Stimulated activated CD4-positive, alpha-beta T cell treated with anti-CD3 and anti-CD28 coated beads, Interleukin-15, amount 100 ng/mL, for 1 hour (primary cell): ENCODE data around the gene ARHGEF19.
A peak's percentile ranks its signal among the peaks of the same experiment; 100 is the strongest.

Experiments used
- DNase-seq, 2 donors: peaks; one replicate each; pipeline ENCODE4 v3.0.0-alpha.2; 2020; ENCODE audit warnings: low read depth in 1 of 2, low spot score in 1 of 2

Gene ARHGEF19

DNA sequence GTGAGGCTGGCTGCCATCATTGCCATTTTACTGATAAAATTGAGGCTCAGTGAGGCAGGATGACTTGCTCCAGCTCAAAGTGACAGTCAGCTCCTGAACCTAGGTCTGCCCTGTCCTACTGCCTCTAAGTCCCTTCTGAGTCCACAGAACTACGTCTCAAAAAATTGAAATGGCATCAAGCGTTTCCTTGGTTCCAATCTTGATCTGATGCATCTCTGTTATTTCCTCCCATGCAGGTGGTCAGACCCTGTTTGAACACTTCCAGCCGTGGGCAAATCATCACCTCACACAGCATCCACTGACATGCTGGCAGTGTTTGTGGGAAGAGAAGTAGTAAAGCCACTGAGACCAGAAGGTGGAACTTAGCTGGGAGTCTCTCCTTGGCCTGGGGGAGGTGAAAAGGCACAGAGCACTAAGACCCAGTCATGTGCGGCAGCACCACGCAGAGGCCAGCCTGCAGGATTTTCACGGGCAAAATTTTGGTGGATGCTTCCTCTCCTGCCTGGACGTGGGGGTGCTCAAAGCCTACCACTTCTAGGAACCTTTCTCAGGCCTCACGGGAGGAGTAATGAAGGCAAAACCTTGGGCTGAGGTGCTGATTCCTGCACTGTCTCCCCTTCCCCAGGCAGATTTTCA, 32.3 kb upstream of the ARHGEF19 start:
- DNase-seq = no peak

DNA sequence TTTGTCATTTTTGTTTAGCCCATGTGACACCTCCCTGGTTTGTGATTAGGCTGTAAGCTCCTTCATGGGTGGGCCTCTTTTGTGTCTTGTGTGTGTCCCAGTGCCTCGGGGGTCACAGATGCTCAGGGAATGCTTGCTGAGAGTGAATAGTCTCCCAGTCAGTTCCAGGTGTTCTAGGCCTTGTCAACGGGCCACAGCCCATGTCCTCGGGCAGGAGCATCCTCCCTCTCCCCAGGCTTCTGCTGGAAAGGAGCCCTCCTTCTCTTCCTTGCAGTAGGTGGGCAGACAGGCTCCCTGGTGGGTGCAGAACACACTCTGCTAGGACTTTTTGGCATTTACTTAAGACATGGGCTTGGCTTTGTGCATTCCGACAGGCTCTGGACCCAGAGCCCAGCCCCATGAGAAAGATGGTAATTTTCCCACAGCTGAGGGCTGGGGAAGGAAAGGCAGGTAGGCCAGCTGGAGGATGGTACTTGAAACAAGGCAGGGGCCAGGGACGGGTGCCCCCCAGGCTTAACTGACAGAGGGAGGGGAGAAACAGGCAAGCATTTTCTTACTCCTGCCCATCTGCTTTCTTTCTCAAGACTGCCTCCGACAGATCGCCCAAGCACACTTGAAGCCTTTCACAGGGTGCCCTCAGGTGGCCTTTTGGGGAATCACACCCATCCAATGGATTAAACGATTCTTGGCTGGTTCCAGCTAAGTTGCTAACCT, 31.6 kb upstream of the ARHGEF19 start:
- peak; percentile 48 to 60 for DNase-seq

DNA sequence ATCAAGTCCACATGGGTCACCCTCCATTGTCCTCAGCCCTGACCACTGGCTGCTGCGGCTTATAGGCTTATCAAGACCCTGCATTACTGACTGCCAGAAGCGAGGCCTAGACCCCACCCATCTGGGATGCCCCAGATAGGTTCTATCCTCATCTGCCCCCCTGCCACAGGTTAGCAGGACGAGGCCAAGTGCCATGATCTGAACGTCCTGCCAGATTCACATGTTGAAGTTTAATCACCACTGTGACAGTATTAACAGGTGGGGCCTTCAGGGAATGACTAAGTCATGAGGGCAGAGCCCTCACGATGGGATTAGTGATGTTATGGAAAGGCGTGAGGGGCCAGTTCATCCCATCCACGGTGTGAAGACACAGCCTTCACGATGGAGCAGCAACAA, 30.8 kb upstream of the ARHGEF19 start:
- DNase-seq = no peak

- no peak for DNase-seq
Observed at GRCh38 chr1:16242556-16243214, 30.2 kb upstream of the ARHGEF19 start.

- DNase-seq = no peak
Observed at GRCh38 chr1:16241221-16241708, 28.8 kb upstream of the ARHGEF19 start.

DNA sequence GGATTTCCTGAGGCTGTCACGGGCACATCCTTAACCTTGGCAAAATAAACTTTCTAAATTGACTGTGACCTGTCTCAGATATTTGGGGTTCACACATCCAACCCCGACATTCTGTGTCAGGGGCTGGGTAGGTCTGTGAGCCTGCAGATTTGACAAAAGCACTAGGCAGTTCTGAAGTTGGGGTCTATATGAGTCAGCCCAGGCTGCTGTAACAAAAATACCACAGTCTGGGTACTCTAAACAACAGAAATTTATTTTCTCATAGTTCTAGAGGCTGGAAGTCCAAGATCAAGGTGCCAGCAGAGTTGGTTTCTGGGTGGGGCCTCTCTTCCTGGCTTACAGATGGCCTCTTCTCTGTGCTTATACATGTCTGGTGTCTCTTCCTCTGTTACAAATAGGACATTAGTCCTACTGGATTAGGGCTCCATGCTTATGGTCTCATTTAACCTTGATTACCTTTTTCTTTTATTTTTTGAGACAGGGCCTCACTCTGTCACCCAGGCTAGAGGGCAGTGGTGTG, 27.6 kb upstream of the ARHGEF19 start:
- no peak for DNase-seq

DNA sequence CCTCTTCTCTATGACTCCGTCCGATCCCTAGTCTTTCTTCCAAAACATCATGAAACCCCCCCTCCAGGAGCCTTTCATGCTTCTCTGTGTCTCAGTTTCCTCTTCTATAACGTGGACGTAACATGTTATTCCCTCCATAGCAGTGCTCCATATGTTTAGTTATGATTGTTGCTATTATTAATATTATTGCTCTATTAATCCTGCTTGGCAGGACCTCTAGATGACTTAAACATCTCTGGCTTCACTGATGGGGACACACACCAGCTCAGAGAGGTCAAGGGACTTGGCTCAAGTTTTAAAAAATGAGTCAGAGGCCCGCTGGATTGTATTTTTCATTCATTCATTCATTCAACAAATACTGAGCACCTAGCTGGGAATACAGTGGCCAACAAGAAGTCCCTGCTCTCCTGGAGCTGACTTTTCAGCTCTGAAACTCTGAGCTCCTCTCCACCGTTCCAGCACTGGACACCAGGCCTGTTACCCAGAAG, 24.9 kb upstream of the ARHGEF19 start:
- DNase-seq = no peak

GRCh38 chr1:16236511-16237342, 24.3 kb upstream of the ARHGEF19 start, which contains the start of gene CPLANE2:
Gene CPLANE2, minus strand, starts transcription at chr1:16237183. Its CDS starts 441 bp downstream, at chr1:16236742.
- DNase-seq = peak; percentile 91 to 96

DNA sequence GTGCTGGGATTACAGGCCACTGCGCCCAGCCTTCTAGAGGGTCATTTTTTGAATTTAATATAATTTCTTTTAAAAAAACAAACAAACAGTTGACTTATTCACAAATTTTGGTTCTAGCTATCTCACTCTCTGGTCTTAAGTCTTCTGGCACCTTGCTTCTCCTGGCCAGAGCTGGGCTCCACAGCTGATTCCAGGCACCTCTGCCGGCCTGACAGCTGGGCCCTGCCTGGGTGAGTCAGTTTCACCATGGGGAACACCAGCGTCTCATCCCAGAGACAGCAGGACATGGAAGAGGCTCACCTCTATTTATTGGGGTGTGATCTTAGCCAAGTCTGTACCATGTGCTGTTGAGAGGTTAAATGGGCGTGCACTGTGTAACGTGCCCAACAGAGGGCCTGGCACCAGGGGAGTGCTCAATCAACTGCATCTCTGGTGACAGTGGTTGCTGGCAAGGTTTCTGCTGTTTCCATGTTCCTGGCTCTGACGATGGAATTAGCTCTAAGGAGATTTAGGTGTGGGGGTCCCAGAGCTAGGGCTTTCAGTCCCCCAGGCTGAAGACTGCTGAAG, 23.6 kb upstream of the ARHGEF19 start:
- DNase-seq = peak; percentile 15 to 16

- no peak for DNase-seq
Observed at GRCh38 chr1:16235347-16235746, 22.9 kb upstream of the ARHGEF19 start.

- DNase-seq = no peak
Observed at GRCh38 chr1:16233431-16233830, 21.0 kb upstream of the ARHGEF19 start.

DNA sequence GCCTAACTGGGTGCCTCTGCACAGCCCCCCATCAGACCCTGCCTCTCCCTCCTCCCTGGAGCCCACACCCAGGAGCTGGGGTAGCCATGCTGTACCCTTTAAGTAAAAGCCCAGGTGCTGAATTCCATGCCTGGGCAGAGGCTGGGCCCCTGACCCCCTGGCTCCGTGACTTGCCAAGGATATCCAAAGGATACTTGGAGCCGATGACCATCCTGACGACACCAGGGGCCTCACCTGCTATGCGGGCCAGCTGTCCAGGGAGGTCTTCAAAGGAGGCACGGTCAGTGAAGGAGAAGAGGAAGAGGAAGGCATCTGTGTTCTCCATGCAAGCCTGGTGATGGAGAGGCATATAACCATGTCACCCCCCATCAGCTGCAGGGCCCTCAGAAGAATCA, 19.9 kb upstream of the ARHGEF19 start:
- no peak for DNase-seq

- no peak for DNase-seq
Observed at GRCh38 chr1:16231331-16232315, 19.2 kb upstream of the ARHGEF19 start.

- DNase-seq = no peak
Observed at GRCh38 chr1:16230744-16231143, 18.3 kb upstream of the ARHGEF19 start.

- no peak for DNase-seq
Observed at GRCh38 chr1:16229976-16230740, 17.7 kb upstream of the ARHGEF19 start.

GRCh38 chr1:16226490-16227179, 14.2 kb upstream of the ARHGEF19 start:
- DNase-seq = no peak

- DNase-seq = no peak
Observed at GRCh38 chr1:16226129-16226489, 13.7 kb upstream of the ARHGEF19 start.

GRCh38 chr1:16224472-16224871, 12.0 kb upstream of the ARHGEF19 start:
- no peak for DNase-seq
